Gastrocnemius medialis (tissue), 4 donors: Measurements from ENCODE around the gene CPED1.
"Not testable (repeated sequence)": the region's sequence is repeated elsewhere in the genome, so short reads cannot be mapped to it uniquely, and the experiment has no call there.

Experiments
- POLR2A ChIP-seq, 2 donors: fragments of 450-650 bp; IDR thresholded peaks; one replicate each; pipeline ENCODE4 v1.6.1; 2017; ENCODE audit warnings: antibody characterized with exemption in 2 of 2, mild to moderate bottlenecking in 2 of 2, moderate library complexity in 2 of 2
- TF ChIP-seq, protein P1 (sequence below), 5 experiments: fragments of 450-650 bp in 3 of 5; fragments of 200-600 bp in 2 of 5; sonication (generic) in 2 of 5; IDR thresholded peaks in 4 of 5; conservative IDR thresholded peaks in 1 of 5; 1 replicate in 4 of 5; 2 replicates in 1 of 5; pipeline ENCODE4 v1.5.1; 2016 to 2019; ENCODE audit warnings: antibody characterized with exemption in 5 of 5, mild to moderate bottlenecking in 3 of 5, moderate library complexity in 3 of 5

DNA sequence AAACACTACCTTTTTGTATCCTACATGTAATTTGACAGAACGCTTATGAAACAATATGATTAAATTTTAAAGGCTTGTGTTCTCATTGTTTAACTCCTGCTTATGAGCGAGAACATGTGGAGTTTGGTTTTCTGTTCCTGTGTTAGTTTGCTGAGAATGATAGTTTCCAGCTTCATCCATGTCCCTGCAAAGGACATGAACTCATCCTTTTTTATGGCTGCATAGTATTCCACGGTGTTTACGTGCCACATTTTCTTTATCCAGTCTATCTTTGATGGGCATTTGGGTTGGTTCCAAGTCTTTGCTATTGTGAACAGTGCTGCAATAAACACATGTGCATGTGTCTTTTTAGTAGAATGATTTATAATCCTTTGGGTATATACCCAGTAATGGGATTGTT, 16.5 kb downstream of the CPED1 start:
- TF ChIP-seq, protein P1, sequence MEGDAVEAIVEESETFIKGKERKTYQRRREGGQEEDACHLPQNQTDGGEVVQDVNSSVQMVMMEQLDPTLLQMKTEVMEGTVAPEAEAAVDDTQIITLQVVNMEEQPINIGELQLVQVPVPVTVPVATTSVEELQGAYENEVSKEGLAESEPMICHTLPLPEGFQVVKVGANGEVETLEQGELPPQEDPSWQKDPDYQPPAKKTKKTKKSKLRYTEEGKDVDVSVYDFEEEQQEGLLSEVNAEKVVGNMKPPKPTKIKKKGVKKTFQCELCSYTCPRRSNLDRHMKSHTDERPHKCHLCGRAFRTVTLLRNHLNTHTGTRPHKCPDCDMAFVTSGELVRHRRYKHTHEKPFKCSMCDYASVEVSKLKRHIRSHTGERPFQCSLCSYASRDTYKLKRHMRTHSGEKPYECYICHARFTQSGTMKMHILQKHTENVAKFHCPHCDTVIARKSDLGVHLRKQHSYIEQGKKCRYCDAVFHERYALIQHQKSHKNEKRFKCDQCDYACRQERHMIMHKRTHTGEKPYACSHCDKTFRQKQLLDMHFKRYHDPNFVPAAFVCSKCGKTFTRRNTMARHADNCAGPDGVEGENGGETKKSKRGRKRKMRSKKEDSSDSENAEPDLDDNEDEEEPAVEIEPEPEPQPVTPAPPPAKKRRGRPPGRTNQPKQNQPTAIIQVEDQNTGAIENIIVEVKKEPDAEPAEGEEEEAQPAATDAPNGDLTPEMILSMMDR (IDR thresholded peaks at IDR 0.05 in 4 of 5, conservative IDR thresholded peaks at IDR 0.05 in 1 of 5), result not testable (repeated sequence)
- TF ChIP-seq POLR2A (IDR thresholded peaks at IDR 0.05), result not testable (repeated sequence)
